Brain pericyte (primary cell): ENCODE measurements around the gene REC114.

Experiments
- DNase-seq: peaks from one replicate; pipeline ENCODE4 v3.0.0-alpha.2; 2012; ENCODE audit warnings: low read depth, low spot score

Gene REC114

GRCh38 chr15:73604477-73604876 lies 161.5 kb downstream of the REC114 start:
- DNase-seq, result no peak

- no peak for DNase-seq
Measured at GRCh38 chr15:73605759-73606436, 162.9 kb downstream of the REC114 start.

- no peak for DNase-seq
Measured at GRCh38 chr15:73607405-73607804, 164.4 kb downstream of the REC114 start.

GRCh38 chr15:73607843-73608242 lies 164.9 kb downstream of the REC114 start:
- DNase-seq, result no peak

- no peak for DNase-seq
Measured at GRCh38 chr15:73608475-73608874, 165.5 kb downstream of the REC114 start.

- no peak for DNase-seq
Measured at GRCh38 chr15:73608941-73609340, 166.0 kb downstream of the REC114 start.
